SJCRH30 (cell line): Measurements from ENCODE around the gene KCNAB1. TPM values are rescaled to one million over a fixed set of nuclear protein-coding genes. Genes with fewer than 3 reads are reported as not detected.
"Not testable (repeated sequence)": the region's sequence is repeated elsewhere in the genome, so short reads cannot be mapped to it uniquely, and the experiment has no call there.

Source experiments
- DNase-seq, 2 experiments: peaks; one replicate each; pipeline ENCODE4 v3.0.0-alpha.2; 2015 to 2020
- H3K27ac ChIP-seq: fragments of 250-450 bp; sonication (Bioruptor Pico); 2 replicates; pipeline ENCODE4 v1.5.1; 2020; ENCODE audit warnings: mild to moderate bottlenecking, moderate library complexity
- H3K27me3 ChIP-seq: fragments of 250-450 bp; sonication (Bioruptor Pico); 2 replicates; pipeline ENCODE4 v1.5.1; 2020; ENCODE audit warnings: mild to moderate bottlenecking, moderate library complexity
- H3K36me3 ChIP-seq: fragments of 250-450 bp; sonication (Bioruptor Pico); 2 replicates; pipeline ENCODE4 v1.5.1; 2020; ENCODE audit warnings: mild to moderate bottlenecking, moderate library complexity
- H3K4me1 ChIP-seq: fragments of 250-450 bp; sonication (Bioruptor Pico); 2 replicates; pipeline ENCODE4 v1.5.1; 2020; ENCODE audit warnings: mild to moderate bottlenecking, moderate library complexity
- H3K4me3 ChIP-seq: fragments of 250-450 bp; sonication (Bioruptor Pico); 2 replicates; pipeline ENCODE4 v1.5.1; 2020; ENCODE audit warnings: mild to moderate bottlenecking, moderate library complexity
- H3K9me3 ChIP-seq: fragments of 250-450 bp; sonication (Bioruptor Pico); replicated peaks from 2 replicates; pipeline ENCODE4 v1.5.1; 2020; ENCODE audit warnings: mild to moderate bottlenecking, moderate library complexity
- total RNA-seq: library from RNA; depleted of rRNA; stranded (reverse); fragments of >200 nt; shearing (Covaris generic); gene quantifications from 2 replicates; pipeline ENCODE4 v1.2.3, GENCODE V29; 2014

The KCNAB1 gene
- total RNA-seq, 1 experiment from 2014 or later: not detected

- Histone ChIP-seq H3K36me3 (no peaks in the 10 kb centered on the region), H3K4me1 (no peaks in the 10 kb centered on the region), H3K4me3 (no peak overlapping the region), H3K27me3 (no peaks in the 10 kb centered on the region), H3K27ac (no peak overlapping the region), H3K9me3 (no peaks in the 10 kb centered on the region)
- no peak for DNase-seq
Measured at GRCh38 chr3:156214676-156215075, 94.3 kb downstream of the KCNAB1 start.

DNA sequence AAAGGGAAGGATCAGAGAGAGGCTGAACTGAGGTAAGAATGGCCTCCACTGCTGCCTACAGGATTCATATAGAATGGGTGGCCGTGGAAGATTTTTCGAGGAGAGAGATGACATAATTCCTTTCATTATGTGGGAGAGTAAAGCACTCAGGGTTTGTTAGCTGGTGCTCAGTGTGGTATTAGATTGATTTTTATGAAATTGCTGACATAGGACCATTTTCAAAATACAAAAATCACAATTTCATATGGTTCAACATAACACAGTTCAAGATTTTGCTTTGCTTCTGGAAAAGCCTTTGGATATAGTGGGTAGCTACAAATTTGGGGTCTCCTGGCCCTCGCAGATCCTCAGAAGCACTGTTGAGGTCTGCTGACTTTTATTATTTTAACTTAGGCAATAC lies 95.4 kb downstream of the KCNAB1 start:
- no peaks in the 10 kb centered on the region for H3K36me3 ChIP-seq
- H3K9me3 ChIP-seq: no peaks in the 10 kb centered on the region
- H3K27ac ChIP-seq: no peak overlapping the region
- H3K4me3 ChIP-seq: no peak overlapping the region
- H3K27me3 ChIP-seq: no peaks in the 10 kb centered on the region
- no peaks in the 10 kb centered on the region for H3K4me1 ChIP-seq
- no peak for DNase-seq

DNA sequence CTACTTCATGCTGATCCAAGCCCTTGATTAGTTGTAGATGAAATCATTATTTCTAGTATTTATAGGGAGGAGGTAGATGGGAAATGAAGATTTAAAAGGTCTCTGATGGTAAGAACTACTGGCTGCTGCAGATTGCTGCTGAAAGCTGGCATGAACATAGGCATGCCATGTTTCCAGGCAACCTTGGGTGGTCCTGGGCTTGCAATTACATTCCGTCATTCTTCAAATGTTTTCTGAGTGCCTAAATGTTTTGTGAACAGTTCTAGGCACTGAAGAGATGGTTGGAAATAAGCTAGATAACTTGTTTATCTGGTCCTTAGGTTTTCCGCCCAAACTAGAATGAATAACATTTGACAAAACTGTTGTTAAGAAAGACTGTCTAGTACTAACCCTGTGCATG lies 95.8 kb downstream of the KCNAB1 start:
- Histone ChIP-seq H3K27me3 (no peaks in the 10 kb centered on the region), H3K4me1 (no peaks in the 10 kb centered on the region), H3K27ac (no peak overlapping the region), H3K4me3 (no peak overlapping the region), H3K9me3 (no peaks in the 10 kb centered on the region), H3K36me3 (no peaks in the 10 kb centered on the region)
- no peak for DNase-seq

DNA sequence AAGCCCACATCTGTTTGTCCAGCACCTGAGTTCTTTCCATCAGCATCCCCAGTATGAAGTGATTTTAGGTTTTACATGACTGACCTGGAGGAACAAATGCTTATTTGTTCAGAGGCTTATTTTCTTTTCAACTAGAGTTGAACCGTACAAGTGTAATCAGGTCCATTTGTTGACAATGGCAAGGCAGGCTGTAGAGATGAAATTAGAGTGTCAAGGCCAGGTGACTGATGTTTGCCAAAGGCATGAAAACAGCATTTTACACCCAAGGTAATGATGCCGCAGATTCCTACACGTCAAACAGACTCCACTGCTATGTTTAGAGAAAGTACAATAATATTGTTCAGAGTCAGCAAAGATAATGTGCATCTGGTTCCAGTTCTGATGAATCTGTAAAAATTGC lies 96.5 kb downstream of the KCNAB1 start:
- no peak for DNase-seq

DNA sequence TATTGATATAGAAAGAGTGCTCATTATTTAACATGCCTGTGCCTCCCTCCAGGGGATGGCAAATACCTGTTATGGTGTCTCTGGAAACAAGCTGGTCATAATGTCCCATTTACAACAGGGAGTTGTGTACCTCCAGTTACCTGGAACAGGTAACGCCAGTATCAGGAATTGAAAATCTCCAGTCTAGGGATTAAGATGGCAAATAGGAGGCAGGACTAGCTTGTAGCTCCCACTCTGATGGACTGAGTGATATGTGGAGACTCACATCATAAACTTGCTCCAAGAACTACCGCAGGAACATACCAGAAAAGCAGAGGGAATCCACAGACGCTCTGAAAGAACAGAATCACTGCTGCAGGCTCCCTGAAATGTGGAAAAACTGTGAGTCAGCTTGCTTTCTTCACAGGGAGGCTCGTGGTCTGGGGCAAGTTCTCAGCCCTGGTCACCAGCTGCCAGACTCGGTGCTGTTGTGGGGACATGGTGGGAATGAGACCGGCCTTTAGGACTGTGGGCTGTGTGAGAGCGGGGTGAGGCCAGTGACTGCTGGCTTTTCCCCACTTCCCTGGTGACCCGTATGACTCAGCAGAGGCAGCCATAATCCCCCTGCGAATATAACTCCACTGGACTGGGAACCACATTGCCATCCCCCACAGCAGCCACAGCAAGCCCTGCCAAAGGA lies 97.4 kb downstream of the KCNAB1 start:
- peak; percentile 19 to 24 for DNase-seq
- no peaks in the 10 kb centered on the region for H3K9me3 ChIP-seq
- H3K4me1 ChIP-seq: no peaks in the 10 kb centered on the region
- H3K27ac ChIP-seq: no peak overlapping the region
- H3K27me3 ChIP-seq: no peaks in the 10 kb centered on the region
- H3K36me3 ChIP-seq: no peaks in the 10 kb centered on the region
- no peak overlapping the region for H3K4me3 ChIP-seq

More for the DNA sequence above, 96.5 kb downstream of the KCNAB1 start:
- Histone ChIP-seq H3K36me3 (no peaks in the 10 kb centered on the region), H3K27ac (no peak overlapping the region), H3K4me1 (no peaks in the 10 kb centered on the region), H3K4me3 (no peak overlapping the region), H3K9me3 (no peaks in the 10 kb centered on the region), H3K27me3 (no peaks in the 10 kb centered on the region)

- Histone ChIP-seq H3K4me3 (no peak overlapping the region), H3K9me3 (no peaks in the 10 kb centered on the region), H3K27ac (no peak overlapping the region), H3K27me3 (no peaks in the 10 kb centered on the region), H3K4me1 (no peaks in the 10 kb centered on the region), H3K36me3 (no peaks in the 10 kb centered on the region)
- peak in 1 of 2 experiments; percentile 13 for DNase-seq
Measured at GRCh38 chr3:156218353-156218744, 98.0 kb downstream of the KCNAB1 start.

DNA sequence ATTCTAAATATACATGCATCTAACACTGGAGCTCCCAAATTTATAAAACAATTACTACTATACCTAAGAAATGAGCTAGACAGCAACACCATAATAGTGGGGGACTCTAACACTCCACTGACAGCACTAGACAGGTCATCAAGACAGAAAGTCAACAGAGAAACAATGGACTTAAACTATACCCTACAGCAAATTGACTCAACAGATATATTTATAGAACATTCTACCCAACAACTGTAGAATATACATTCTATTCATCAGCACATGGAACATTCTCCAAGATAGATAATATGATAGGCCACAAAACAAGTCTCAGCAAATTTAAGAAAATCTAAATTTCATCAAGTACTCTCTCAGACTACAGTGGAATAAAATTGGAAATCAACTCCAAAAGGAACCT lies 102.0 kb downstream of the KCNAB1 start:
- not testable (repeated sequence) for H3K27me3 ChIP-seq, H3K36me3 ChIP-seq, H3K4me1 ChIP-seq, DNase-seq, H3K4me3 ChIP-seq, H3K9me3 ChIP-seq, H3K27ac ChIP-seq

DNA sequence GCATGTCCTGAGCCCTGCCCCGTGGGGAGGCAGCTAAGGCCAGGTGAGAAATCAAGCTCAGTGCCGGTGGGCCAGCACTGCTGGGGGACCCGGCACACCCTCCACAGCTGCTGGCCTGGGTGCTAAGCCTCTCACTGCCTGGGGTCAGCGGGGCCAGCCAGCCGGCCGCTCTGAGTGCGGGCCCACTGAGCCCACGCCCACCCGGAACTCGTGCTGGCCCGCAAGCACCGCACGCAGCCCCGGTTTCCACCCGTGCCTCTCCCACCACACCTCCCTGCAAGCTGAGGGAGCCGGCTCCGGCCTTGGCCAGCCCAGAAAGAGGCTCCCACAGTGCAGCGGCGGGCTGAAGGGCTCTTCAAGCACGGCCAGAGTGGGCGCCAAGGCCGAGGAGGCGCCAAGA lies 103.7 kb downstream of the KCNAB1 start:
- H3K4me1 ChIP-seq, H3K27me3 ChIP-seq, H3K9me3 ChIP-seq, DNase-seq, H3K4me3 ChIP-seq, H3K27ac ChIP-seq, H3K36me3 ChIP-seq: not testable (repeated sequence)

- Histone ChIP-seq H3K27ac (no peak overlapping the region), H3K4me3 (no peak overlapping the region), H3K4me1 (no peaks in the 10 kb centered on the region), H3K36me3 (no peaks in the 10 kb centered on the region), H3K9me3 (no peaks in the 10 kb centered on the region), H3K27me3 (no peaks in the 10 kb centered on the region)
- no peak for DNase-seq
Measured at GRCh38 chr3:156226676-156227420, 106.5 kb downstream of the KCNAB1 start.

GRCh38 chr3:156227704-156228103 lies 107.3 kb downstream of the KCNAB1 start:
- Histone ChIP-seq H3K27ac (no peak overlapping the region), H3K27me3 (no peaks in the 10 kb centered on the region), H3K9me3 (no peaks in the 10 kb centered on the region), H3K4me3 (no peak overlapping the region), H3K4me1 (no peaks in the 10 kb centered on the region), H3K36me3 (no peaks in the 10 kb centered on the region)
- DNase-seq: no peak

DNA sequence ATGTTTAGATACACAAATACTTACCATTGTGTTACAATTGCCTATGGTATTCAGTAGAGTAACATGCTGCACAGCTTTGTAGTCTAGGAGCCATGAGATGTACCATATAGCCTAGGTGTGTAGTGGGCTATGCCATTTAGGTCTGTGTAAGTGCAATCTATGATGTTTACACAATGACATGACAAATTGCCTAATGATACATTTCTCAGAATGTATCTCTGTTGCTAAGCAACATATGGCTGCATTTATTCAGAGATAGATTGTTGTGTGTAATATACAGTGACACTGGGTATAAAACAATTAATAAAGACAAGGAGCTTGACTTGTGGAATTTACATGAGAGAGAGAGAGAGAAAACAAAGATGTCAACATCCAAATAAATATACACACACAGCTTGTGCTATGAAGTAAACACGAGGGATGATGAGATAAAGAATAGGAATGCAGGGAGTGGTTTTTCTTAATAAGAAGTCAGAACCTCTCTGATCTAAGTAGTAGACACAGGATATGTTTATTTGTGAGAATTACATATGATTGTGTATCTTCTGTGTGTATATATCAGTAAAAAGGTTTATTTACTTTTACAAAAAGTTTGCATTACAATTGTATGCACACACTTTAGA lies 110.0 kb downstream of the KCNAB1 start:
- DNase-seq: no peak
- no peaks in the 10 kb centered on the region for H3K9me3 ChIP-seq
- no peaks in the 10 kb centered on the region for H3K36me3 ChIP-seq
- no peak overlapping the region for H3K27ac ChIP-seq
- no peak overlapping the region for H3K4me3 ChIP-seq
- no peaks in the 10 kb centered on the region for H3K27me3 ChIP-seq
- H3K4me1 ChIP-seq: no peaks in the 10 kb centered on the region

DNA sequence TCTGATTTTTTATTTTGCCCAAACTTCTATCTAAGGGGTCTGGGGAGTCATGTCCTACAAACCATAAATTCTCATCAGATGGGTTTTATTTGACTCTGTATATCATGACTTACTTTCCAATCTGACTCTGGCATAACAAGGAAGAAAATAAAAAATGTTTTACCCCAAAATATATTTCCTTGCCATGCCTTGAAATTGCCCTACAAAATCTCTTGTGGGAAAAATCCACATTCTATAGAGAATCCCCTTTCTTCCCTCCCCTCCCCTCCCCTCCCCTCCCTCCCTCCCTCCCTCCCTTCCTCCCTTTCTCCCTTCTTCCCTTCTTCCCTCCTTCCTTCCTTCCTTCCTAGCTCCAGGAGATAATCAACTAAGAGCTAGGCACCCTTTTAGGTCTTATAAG lies 110.8 kb downstream of the KCNAB1 start:
- H3K4me1 ChIP-seq, H3K36me3 ChIP-seq, H3K9me3 ChIP-seq, H3K27ac ChIP-seq, H3K4me3 ChIP-seq, H3K27me3 ChIP-seq, DNase-seq: not testable (repeated sequence)

DNA sequence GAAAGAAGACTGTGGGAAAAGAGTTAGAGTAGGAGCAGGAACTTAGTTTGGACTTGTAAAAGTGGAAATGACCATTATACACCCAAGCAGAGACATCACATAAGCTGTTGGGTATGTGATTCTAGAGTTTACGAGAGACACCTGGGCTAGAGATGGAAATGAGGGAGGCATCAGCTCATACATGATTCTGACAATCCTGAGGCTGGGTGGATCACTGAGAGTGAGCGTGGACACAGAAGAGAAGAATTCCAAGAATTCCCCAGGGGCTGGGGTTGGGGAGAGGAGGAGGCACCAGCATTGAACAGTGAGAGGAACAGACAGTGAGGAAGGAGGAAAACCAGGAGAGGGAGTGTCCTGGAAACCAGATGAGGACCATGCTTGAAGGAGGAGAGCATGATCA lies 113.5 kb downstream of the KCNAB1 start:
- no peaks in the 10 kb centered on the region for H3K36me3 ChIP-seq
- H3K4me3 ChIP-seq: no peak overlapping the region
- H3K9me3 ChIP-seq: no peaks in the 10 kb centered on the region
- H3K27me3 ChIP-seq: no peaks in the 10 kb centered on the region
- H3K27ac ChIP-seq: no peak overlapping the region
- H3K4me1 ChIP-seq: no peaks in the 10 kb centered on the region
- no peak for DNase-seq

GRCh38 chr3:156236556-156237260 lies 116.3 kb downstream of the KCNAB1 start:
- DNase-seq: no peak
- Histone ChIP-seq H3K4me3 (no peak overlapping the region), H3K9me3 (no peaks in the 10 kb centered on the region), H3K27ac (no peak overlapping the region), H3K36me3 (no peaks in the 10 kb centered on the region), H3K27me3 (no peaks in the 10 kb centered on the region), H3K4me1 (no peaks in the 10 kb centered on the region)

- Histone ChIP-seq H3K4me1 (no peaks in the 10 kb centered on the region), H3K27ac (no peak overlapping the region), H3K36me3 (no peaks in the 10 kb centered on the region), H3K4me3 (no peak overlapping the region), H3K27me3 (no peaks in the 10 kb centered on the region), H3K9me3 (no peaks in the 10 kb centered on the region)
- DNase-seq: no peak
Measured at GRCh38 chr3:156240642-156241041, 120.3 kb downstream of the KCNAB1 start.
